Measurements from ENCODE around the gene CTSE.

DNA sequence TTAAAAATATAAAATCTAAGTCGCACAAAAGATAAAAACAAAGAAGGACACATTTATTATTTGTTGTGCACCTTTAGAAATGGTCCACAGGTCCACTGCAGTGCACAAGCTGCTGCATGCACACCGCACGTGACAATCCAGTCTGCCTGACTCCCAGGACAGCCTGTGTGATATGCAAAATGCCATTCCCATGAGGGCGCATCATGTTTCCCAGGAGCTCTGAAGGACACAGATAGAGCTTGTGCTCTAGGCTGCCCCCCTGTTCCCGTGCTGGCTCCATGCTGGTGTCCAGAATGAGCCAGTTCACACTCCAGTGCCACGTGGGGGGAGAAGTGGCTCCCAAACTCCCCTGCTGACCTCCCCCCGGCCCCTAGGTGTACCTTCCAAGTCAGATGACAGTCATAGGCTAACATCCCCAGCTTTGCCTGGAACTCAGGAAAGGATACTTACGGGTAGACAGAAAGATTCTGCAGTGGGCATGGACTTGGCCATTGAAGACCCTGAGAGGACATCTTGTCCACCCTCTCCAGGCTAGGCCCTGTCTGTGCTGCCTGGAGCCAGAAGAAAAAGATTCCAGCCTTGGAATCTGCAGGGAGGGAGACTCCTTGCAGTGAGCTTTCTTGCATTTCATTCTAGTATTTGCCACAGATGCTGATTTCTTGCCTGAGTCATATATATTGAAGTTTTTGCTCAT lies 46.8 kb downstream of the CTSE start:
- TF ChIP-seq SRF (IDR thresholded peaks at IDR 0.05; ENCODE audit: low read depth, low read length) (no peak), CHD1 (IDR thresholded peaks at IDR 0.05; ENCODE audit: low read depth, low read length) (no peak), JUN (IDR thresholded peaks at IDR 0.05; ENCODE audit: low read depth, low read length) (0 out of 2 replicates have a peak, but pooled peaks have one; percentile 15)

Measured in H1 (cell line).